HG03457 (cell line): ENCODE measurements around the gene EXOC3.

Source experiments
- ATAC-seq: cut with Tn5 transposase; IDR thresholded peaks from one replicate; pipeline ENCODE4 v1.9.1; 2021; ENCODE audit warnings: moderate number of reproducible peaks; ENCODE audit not compliant: unreplicated experiment

The EXOC3 gene

DNA sequence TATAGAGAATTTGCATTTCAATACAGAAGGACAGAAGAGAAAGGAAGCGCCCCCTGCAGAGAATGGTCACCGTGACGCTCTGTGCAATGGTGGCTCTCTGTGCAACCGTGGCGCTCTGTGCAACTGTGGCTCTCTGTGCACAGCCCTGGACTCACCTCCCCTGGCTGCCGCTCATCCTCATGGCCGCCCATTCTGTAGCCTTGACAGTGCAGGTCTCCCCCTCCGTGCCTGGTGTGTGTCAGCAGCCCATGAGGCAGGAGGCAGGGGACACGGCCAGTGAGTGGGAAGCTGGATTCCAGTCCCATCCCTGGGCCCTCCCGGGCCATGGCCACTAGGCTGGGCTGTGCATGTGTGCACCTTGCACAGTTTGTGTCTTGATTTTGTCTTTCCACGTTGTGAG lies 12.0 kb downstream of the EXOC3 start:
- ATAC-seq = no peak

DNA sequence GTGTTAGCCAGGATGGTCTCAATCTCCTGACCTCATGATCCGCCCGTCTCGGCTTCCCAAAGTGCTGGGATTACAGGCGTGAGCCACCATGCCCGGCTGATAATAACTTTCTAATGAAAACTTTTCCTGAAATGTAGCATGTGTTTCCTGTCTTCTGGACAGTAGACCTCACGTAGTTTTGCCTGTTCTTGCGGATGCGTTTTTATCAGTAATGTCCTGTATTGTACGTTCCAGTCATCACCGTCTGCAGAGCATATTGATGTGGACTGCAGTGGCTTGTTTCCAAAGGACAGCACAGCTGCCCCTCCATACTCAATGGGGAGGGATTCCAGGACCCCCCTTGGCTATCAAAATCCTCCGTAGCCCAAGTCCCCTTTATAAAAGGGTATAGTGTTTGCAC lies 12.8 kb downstream of the EXOC3 start:
- ATAC-seq = no peak

DNA sequence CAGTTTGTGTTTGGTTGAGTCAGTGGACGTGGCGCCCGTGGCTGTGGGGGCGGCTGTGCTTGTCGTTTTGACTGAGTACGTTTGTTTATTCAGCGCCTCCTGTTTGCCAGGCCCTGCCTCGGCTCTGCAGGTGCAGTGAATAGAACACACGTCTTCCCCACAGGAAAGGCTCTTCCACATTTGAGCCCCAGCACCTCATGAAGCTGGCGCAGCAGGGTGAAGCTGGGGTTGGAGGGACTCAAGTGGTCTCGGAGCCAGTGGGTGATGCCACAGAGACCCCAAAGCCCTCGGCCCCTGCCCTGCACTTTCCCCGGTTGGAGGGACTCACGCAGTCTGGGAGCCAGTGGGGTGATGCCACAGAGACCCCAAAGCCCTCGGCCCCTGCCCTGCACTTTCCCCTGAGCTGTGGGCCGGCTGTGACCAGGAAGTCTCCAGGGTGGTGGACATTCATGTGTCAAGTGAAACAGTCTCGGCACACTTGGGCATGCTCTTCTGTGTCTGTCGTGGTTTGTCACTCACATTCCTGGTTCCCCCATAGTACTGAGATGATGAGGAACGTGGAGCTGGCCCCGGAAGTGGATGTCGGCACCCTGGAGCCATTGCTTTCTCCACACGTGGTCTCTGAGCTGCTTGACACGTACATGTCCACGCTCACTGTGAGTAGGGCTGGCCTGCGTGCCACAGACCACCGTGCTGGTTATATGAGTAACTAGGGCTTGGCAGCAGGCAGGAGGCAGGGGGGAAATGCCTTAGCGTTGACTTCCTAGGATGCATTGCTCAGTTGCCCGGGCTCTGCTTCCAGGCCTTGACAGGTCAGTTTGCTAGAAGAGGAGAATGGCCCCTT lies 13.6 kb downstream of the EXOC3 start:
- ATAC-seq = no peak

DNA sequence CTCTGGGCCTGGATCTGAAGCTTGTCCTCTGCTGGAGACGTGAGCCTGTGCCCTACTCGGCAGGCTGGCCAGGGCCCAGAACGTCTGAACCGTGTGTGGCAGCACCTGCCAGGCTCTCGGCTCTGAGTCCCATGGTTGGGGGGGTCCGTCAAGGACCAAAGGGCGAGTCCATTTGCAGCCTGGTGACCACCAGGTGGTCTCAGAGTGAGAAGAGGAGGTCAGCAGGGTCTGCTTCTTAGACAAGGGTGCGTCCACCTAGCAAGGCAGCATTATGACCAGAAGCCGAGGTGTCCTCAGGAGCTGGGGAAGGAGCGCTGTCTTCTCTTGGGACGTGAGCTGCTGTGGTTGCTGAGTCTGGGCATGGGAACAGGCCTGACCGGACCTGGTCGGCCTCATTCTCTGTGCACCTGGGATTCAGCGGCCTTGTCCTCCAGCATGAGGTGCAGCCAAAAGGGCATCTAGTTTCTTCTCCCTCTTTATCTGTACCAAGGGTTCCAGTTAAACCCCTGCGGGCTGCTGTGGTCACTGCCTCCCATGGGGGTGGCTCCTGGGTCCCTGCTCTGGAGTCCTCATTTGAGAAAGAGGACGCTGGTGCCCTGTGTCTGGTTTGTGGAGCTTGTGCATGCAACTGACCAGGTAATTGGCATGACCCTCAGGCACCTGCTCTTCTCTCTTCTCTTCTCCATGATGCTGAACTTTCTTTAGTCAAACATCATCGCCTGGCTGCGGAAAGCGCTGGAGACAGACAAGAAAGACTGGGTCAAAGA lies 14.4 kb downstream of the EXOC3 start:
- ATAC-seq = no peak

DNA sequence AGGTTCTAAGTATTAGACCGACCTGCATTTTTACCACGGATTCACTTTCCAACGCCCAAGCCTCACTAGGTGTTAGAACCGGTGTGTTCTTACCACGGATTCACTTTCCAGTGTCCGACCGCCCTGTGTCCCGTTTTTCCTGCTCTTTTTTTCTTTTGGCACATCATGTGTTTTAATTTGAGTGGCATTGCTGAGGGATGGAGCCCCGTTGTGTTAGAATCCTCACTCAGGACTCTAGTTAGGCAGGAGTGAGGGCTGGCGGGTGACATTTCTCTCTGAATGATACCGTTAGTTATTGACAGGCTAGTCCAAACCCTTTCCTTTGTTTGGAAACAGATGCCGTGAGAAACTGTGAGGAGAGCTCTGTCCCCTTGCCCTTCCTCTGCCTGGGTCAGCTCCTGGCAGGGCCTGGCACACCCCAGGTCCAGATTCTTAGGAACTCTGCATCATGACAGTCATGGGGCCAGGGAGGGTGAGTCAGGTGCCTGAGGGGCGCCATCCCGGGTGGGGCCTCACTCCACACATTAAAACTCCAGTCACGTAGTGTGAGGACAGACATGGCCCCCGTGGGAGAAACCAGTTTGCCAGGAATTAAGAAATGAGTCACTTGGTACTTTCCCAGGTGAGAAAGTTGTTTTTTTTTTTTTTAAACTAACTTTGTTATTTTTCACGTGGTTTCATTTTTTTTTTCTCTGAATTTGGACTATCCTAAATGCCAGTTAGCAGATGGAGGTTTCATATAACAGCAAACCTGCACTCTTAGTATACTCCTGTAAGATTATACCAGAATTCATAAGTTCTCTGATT lies 15.8 kb downstream of the EXOC3 start:
- ATAC-seq = no peak

DNA sequence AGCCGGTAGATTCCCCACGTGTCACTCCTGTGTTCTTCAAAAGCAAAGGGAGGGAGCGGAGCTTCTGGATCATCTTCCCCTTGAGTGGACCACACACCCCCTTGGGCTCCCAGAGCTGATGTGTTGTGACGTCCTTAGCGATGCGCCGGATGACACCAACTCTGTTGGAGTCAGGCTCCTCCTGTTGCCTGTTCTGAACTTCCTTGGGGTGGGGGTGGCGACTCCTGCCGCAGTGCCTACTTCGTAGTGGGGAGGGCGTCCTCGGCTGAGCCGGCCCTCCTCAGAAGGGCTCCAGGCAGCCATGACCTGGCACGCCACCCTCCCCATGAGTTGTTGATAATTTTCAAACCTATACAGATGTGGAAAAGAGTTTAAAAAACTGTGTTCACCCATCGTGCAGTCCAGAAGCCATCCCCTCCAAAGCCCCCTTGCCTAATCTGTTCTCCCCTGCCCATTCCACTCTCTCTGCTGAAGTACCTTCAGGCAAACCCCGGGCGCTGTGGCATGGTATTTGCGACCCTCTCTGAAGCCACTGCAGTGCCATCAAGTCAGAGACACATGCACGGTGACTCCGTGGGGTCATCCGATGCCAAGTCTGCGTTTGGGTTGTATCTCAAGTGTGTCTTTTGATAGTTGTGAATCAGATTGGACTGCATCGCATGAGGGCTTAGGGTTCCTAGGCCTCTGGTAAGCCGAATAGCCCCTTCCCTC lies 16.7 kb downstream of the EXOC3 start:
- no peak for ATAC-seq

DNA sequence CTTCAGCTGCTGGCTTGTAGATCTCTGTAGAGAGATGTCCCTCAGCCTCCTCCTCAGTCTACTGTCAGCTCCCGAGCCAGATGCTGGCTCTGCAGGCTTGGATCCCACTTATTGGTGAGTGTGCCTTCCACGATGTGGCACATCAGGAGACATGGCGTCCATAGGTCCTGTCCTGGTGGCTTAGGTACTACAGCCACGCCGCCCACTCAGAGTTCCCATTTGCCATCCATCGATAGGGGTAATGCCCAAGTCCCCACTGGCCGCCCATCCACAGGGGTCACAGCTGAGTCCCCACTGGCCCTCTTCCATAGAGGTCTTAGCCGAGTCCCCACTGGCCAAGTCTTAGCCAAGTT lies 17.3 kb downstream of the EXOC3 start:
- no peak for ATAC-seq

DNA sequence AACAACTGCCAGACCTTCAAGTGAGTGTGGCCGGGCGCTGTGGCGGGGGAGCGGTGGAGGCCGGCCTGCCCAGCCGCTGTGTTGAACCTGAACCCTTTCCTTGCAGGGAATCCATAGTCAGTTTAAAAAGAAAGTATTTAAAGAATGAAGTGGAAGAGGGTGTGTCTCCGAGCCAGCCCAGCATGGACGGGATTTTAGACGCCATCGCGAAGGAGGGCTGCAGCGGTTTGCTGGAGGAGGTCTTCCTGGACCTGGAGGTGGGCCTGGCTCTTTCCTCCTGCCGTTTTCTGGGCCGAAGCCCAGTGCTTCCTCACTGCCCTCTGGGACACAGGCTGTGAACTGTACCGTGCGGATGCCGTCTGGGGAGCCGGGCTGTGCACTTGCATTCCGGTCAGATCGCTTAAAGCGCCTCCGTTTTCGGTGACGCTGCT lies 19.1 kb downstream of the EXOC3 start:
- no peak for ATAC-seq

DNA sequence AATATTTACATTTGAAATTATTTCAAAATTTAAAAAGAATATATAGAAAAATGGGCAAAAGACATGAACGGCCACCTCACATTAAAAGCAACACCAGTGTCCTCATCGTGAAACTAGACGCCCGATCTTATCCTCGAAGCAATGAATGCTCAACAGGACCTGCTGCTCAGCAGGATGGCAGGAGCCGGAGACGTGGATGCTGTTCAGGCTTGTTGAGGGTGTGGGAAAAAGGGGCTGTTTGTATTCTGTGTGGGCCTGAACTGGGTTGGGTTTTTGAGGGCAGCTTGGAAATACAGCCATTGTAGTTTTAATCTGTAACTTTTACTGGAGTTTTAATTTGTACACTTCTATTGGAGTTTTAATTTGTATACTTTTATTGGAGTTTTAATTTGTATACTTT lies 20.3 kb downstream of the EXOC3 start:
- ATAC-seq = no peak

DNA sequence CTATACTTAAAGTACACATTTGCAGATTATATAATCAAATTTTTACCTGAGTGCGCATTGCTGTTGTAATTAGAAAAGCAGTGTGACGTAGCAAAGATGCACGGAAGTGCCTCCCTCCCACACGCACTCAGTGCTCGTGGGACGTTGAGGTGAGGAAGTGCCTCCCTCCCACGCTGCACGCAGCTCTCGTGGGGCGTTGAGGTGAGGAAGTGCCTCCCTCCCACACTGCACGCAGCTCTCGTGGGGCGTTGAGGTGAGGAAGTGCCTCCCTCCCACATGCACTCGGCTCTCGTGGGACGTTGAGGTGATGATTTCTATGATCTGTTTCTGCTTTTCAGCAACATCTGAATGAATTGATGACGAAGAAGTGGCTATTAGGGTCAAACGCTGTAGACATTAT lies 21.0 kb downstream of the EXOC3 start:
- ATAC-seq = no peak

DNA sequence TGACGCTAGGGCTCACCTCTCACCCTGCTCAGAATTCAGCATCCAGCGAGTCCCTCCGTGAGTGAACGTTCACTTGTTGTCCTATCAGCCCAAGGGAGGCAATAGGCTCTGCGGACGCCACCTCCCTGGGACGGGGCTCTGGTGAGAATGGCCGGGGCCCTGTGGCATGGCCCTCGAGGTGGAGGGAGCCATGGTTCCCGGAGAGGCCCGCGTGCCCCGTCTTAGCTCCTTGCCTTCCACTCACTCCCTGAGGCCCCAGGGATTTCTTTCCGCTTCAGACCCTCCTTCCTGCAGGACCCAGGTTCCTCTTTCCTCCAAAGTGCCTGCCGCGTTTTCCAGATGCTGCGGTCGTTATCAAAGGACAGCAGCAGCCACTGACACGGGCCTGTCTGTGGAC lies 21.5 kb downstream of the EXOC3 start:
- no peak for ATAC-seq

DNA sequence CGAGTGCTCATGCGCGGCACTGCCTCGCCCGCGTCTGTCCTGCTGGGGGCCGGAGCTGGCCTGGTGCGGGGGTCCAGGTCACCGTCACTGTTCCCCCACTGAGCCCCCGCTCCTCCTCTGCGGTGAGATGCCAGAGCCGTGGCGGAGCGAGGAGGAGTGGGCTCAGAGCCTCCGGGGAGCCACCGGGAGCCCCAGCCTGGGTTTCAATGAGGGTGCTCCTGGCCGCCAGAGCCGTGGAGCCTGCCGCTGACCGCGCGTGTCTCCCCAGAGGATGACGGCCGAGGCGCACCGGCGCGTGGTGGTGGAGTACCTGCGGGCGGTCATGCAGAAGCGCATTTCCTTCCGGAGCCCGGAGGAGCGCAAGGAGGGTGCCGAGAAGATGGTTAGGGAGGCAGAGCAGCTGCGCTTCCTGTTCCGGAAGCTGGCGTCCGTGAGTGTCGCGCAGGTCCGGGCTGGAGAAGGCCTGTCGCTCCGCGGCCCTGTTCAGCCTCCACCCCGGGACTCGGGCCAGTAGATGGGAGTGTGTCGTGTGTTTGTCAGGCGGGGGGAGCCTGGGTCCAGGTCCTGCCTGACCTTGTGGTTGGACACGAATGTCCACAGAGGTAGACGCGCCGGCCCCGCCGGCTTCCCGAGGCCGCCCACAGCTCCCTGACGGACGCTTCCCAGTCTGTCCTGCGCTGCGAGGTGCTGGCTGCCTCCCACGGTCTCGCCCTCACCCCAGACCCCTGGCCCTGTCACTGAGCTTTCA lies 22.0 kb downstream of the EXOC3 start:
- ATAC-seq = no peak

DNA sequence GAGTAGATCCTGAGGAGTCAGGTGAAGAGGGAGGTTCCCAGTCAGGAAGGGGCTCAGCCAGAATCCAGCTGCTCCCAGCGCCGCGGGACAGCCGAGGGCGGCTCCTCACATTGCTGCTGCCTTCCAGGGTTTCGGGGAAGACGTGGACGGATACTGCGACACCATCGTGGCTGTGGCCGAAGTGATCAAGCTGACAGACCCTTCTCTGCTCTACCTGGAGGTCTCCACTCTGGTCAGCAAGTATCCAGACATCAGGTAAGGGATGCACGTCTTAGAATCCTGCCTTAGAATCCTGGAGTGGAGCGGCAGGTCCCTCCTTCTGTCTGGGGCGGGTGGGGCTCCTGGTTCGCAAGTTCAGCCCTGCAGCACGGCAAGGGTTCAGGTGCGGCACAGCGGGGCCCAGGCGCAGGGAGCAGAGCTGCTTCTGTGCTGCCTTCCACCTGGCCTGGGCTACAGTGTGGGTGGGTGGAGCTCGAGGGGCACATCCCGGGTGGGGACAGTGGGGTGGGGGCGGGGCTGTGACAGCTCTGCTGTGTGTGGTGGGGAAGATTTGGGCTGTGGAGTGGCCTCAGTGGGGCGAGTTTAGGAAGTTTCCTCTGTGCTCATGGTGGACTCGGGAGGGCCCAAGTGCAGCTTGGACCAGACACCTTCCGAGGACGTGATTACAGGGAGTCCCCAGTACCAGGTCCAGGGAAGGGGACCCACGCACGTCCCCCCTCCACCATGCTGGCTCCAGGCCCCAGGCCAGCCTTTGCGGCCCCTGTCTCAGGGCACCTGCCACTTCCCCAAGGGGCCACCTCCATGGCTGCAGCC lies 22.8 kb downstream of the EXOC3 start:
- ATAC-seq = no peak

DNA sequence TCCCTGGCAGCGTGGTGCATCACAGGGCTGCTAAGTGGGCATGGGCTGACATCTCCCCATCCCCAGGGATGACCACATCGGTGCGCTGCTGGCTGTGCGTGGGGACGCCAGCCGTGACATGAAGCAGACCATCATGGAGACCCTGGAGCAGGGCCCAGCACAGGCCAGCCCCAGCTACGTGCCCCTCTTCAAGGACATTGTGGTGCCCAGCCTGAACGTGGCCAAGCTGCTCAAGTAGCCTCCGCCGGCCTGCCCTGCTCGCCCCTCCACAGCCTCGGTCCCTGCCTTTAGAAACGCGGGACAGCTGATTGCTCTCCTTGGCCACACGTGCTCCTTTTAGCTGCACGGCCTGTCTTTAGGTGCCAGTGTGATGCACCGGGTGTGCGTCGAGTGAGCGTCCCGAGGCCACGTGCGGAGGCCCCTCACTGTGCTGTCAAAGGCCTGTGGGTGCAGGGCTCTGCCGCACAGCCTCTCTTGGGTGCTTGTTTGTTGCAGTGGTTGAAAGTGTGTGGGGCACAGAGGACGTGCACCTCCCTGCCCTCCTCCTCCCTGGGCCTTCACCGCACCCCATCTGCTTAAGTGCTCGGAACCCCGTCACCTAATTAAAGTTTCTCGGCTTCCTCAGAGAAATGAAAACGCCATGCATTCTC lies 23.8 kb downstream of the EXOC3 start:
- no peak for ATAC-seq

DNA sequence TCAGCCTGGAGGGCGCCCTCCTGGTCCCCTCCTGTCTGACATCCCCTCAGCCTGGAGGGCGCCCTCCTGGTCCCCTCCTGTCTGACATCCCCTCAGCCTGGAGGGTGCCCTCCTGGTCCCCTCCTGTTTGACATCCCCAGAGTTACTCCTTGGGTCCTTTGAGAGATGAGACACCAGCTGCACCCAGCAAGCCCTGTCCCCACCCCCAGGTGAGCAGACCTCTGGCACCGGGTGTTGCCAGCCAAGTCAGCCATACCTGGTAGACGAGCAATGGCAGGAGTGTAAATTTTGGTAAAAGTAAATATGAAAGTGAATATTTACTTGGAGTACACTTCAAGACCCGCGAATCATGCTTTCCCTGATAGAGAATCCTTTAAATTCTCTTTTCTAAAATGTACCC lies 25.4 kb downstream of the EXOC3 start:
- ATAC-seq = no peak

DNA sequence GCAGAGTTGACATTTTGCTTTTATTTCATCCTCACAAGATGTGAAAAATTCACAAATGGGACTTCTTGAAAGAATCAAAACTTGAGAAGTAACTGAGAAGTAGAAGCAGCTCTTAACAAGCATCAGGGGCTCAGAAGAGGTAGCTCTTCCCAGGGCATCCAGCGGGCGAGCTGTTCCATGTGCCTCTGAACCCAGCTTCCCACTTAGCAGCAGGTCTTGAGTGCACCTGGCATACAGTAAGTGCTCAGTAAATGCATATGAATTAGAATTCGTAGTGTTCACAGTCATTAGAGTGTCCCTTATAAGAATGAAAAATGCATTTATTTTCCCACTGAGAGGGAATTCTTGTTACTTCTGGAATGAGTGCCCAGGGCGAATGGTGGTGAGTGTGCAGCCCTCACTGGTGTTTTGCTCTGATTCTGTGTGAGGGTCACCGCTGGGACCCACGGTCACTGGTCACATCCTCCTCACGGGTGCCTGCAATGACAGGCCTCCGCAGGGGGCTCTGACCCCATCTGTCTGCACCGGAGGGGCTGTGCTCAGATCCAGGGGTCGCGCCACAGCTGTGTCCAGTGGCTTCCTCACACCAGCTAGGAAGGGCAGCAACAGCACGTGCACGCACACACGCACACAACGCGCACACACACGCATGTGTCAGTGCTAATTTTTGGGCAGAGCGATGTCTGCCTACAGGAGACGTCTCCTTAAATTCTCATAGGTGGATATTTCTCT lies 26.9 kb downstream of the EXOC3 start:
- no peak for ATAC-seq

DNA sequence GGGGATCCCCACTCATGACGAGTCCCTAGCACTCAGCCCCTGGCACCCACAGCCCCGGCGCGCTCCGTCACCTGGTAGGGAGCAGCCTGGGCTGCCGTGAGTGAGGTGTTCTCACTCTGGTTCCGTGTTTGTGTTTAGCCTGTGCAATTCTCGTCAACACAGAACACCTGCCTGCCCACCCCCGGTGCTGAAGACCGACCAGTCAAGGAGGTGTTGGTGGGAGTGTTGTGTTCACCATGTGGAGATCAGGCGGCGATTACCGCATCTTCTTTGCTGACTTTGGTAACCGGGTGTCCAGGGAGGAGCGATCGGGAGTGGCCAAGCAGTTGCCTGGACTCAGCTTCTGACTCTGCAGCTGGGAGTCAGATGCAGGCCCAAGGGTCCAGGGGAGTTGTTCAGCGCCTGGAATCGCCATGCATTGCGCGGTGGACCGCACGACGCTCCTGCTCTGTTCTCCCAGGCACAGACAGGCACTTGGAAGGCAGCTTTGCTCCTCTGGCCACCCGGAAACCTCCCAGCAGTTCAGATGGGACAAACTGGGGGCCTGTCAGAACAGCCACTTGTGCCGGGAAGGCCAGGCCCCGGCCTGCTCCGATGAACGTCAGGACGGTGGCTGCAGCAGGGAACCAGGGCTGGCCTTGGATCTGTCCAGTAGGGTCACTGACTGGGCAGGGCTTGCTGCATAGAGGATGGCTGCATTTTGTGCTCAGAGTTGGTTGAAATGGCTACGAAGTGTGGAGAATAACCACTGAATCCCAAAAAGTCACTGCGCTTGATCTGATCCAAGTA lies 28.2 kb downstream of the EXOC3 start:
- no peak for ATAC-seq

DNA sequence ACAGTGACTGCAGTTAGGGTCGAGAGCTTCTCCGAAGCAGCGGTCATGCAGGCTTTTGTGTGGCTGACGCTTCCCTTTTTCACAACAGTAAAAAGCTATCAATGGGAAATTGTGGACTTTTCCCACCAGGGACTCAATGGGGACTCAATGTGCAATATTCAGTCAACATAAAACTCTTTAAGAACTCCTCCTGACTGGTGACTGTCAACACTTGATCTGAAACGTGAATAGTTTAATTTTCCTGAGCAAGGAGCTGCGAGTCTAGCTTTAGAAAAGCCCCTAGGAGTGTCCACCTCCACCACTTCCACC lies 28.7 kb downstream of the EXOC3 start:
- ATAC-seq = no peak
